ENCODE results near the gene AQP7. TPM values are rescaled to one million over a fixed set of nuclear protein-coding genes. Genes with fewer than 3 reads are reported as not detected.

The AQP7 gene
- total and polyA plus RNA-seq, 9 of the 15 experiments (the other 6 are each of a cell fraction or from before 2014, with no cell fraction given), result 0.04 to 0.53 (median 0.07) TPM; not detected in 4

DNA sequence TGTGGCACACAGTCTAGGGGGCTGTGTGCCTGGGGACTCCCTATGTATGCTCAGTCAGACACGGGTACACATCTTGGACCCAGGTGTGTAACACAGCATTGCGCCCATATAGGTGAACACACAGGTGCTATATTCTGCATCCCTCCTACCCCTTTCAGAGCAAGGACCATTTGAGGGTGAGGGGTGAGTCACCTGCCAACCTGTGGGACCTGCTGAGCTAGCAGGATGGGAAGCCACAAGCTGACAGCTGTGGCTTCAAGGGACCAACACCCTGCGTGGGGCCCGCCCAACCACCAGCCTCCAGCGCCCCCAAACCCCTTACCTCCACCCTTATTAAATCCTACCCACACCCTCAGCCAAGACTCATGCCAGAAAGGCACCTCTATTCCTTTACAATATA lies 14.6 kb upstream of the AQP7 start:
- H3K36me3 ChIP-seq (ENCODE audit: control insufficient read depth, insufficient read depth, low read length), result no peaks in the 10 kb centered on the region
- TF ChIP-seq CC2D1A (IDR thresholded peaks at IDR 0.05), result no peak
- TF ChIP-seq, protein P1, sequence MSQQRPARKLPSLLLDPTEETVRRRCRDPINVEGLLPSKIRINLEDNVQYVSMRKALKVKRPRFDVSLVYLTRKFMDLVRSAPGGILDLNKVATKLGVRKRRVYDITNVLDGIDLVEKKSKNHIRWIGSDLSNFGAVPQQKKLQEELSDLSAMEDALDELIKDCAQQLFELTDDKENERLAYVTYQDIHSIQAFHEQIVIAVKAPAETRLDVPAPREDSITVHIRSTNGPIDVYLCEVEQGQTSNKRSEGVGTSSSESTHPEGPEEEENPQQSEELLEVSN (IDR thresholded peaks at IDR 0.05; ENCODE audit: borderline replicate concordance in 1 of 2, extremely low read depth in 1 of 2, insufficient read depth in 1 of 2, insufficient read length in 1 of 2, low read depth in 1 of 2, low read length in 1 of 2, poor library complexity in 1 of 2, severe bottlenecking in 1 of 2), result no peak
- H3K4me1 ChIP-seq (replicated peaks in 1 of 2; ENCODE audit: control insufficient read depth in 2 of 2, insufficient read depth in 2 of 2, low read length in 2 of 2), result peaks cover 19 to 32% of the 10 kb centered on the region in 2 experiments; a peak in 4 of 5 replicates
- no TSS peak for BruUV-seq (replicated peaks)
- H4K20me1 ChIP-seq (replicated peaks; ENCODE audit: control insufficient read depth, insufficient read depth, low read length), result no peaks in the 10 kb centered on the region
- no peak overlapping the region for H2AFZ ChIP-seq (ENCODE audit: low read depth, low read length)
- intact Hi-C loops (cut with micrococcal nuclease) (loop anchor here (5.0 kb wide), 1 partner anchor 35 kb away; no protein-coding TSS in a partner anchor), in situ Hi-C loops (cut with MboI) (no loop called here)
- WGBS (ENCODE audit: insufficient coverage, low coverage, missing lambda C conversion rate), result 17% methylated on average over 3 of the region's 5 CpGs
- no peaks in the 10 kb centered on the region for H3K9me1 ChIP-seq (ENCODE audit: control insufficient read depth, insufficient read depth, low read length)
- H3K9me3 ChIP-seq (replicated peaks; ENCODE audit: control insufficient read depth, insufficient read depth, low read depth, low read length), result no peaks in the 10 kb centered on the region
- no peak overlapping the region for H3K4me3 ChIP-seq
- H3K79me2 ChIP-seq (ENCODE audit: control insufficient read depth, insufficient read depth, low read length), result no peaks in the 10 kb centered on the region
- no peak overlapping the region for H3K4me2 ChIP-seq (ENCODE audit: insufficient read depth, low read length)
- H3K27ac ChIP-seq (ENCODE audit: extremely low read depth, low read depth, low read length), result no peak overlapping the region
- no peaks in the 10 kb centered on the region for H3K27me3 ChIP-seq (ENCODE audit: control insufficient read depth in 2 of 2, insufficient read depth in 2 of 2, low read length in 2 of 2)
- CTCF ChIA-PET (ENCODE audit: low intra/inter-chr PET ratio), result interaction anchor here (0.6 kb wide), 1 partner anchor 835 kb away, joined by 3 read pairs; no protein-coding TSS in a partner anchor
- ATAC-seq, result no peak
- DNase-seq (ENCODE audit: extremely low read depth in 1 of 4, low spot score in 3 of 4), result no peak
- H3K9ac ChIP-seq (ENCODE audit: insufficient read depth in 1 of 2, low read depth in 2 of 2, low read length in 2 of 2), result no peak overlapping the region
- no peak for FAIRE-seq
- POLR2A ChIA-PET, result no interaction called here

DNA sequence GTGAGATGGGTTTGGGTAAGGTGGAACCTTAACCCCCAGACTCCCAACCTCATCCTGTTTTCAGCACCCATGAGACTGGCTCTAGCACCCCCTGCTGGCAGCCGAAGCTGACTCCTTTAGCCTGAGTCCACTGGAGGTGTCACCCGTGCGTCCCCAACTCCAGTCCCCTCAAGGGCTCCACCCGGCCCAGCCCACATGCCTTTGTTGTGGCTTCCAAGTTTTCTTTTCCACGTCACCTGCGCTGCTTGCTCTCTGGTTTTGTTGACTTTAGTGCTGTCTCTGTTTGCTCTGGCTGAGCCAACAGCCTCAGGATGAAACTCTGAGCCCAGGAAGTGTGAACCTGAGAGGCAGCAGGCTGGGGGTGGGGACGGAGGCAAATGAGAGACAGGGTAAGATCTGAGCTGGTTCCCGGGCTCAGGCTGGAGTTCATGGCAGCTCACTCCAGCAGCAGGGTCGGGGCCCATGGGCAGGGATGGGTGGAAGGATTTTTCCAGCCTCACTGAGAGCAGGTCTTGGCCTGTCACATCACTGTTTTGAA lies 13.2 kb upstream of the AQP7 start:
- POLR2A ChIA-PET, result interaction anchor here (0.7 kb wide), 2 partner anchors 10 to 19 kb away, joined by 3 read pairs; no protein-coding TSS in a partner anchor
- DNase-seq (ENCODE audit: extremely low read depth in 1 of 4, low spot score in 3 of 4), result peak; percentile 76 to 87 (median 78)
- BruUV-seq (replicated peaks), result no TSS peak
- Histone ChIP-seq H3K9ac (ENCODE audit: insufficient read depth in 1 of 2, low read depth in 2 of 2, low read length in 2 of 2) (peak overlapping the region in 1 of 2 experiments; percentile 83; a peak in 2 of 4 replicates), H2AFZ (ENCODE audit: low read depth, low read length) (peak overlapping the region; percentile 88), H3K36me3 (ENCODE audit: control insufficient read depth, insufficient read depth, low read length) (no peaks in the 10 kb centered on the region), H3K4me2 (ENCODE audit: insufficient read depth, low read length) (peak overlapping the region; percentile 39; the same call in 1 of the 2 replicates), H4K20me1 (replicated peaks; ENCODE audit: control insufficient read depth, insufficient read depth, low read length) (no peaks in the 10 kb centered on the region), H3K4me1 (replicated peaks in 1 of 2; ENCODE audit: control insufficient read depth in 2 of 2, insufficient read depth in 2 of 2, low read length in 2 of 2) (peaks cover 19 to 32% of the 10 kb centered on the region in 2 experiments; a peak in 4 of 5 replicates), H3K79me2 (ENCODE audit: control insufficient read depth, insufficient read depth, low read length) (no peaks in the 10 kb centered on the region), H3K27ac (ENCODE audit: extremely low read depth, low read depth, low read length) (no peak overlapping the region), H3K4me3 (no peak overlapping the region), H3K27me3 (ENCODE audit: control insufficient read depth in 2 of 2, insufficient read depth in 2 of 2, low read length in 2 of 2) (no peaks in the 10 kb centered on the region), H3K9me1 (ENCODE audit: control insufficient read depth, insufficient read depth, low read length) (no peaks in the 10 kb centered on the region), H3K9me3 (replicated peaks; ENCODE audit: control insufficient read depth, insufficient read depth, low read depth, low read length) (no peaks in the 10 kb centered on the region)
- in situ Hi-C loops (cut with MboI) (no loop called here), intact Hi-C loops (cut with micrococcal nuclease) (loop anchor here (5.0 kb wide), 1 partner anchor 37 kb away; no protein-coding TSS in a partner anchor)
- ATAC-seq, result peak; percentile 96
- CTCF ChIA-PET (ENCODE audit: low intra/inter-chr PET ratio), result interaction anchor here (0.6 to 1.2 kb wide), 2 partner anchors 126 to 186 kb away, joined by 3 to 6 read pairs; no protein-coding TSS in a partner anchor
- WGBS (ENCODE audit: insufficient coverage, low coverage, missing lambda C conversion rate), result 9% methylated on average over 7 of the region's 9 CpGs
- FAIRE-seq, result peak; percentile 87
- TF ChIP-seq, protein P2, sequence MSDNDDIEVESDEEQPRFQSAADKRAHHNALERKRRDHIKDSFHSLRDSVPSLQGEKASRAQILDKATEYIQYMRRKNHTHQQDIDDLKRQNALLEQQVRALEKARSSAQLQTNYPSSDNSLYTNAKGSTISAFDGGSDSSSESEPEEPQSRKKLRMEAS (CRISPR knock-in tag; IDR thresholded peaks at IDR 0.05), result peak; percentile 74
- TF ChIP-seq, protein P3, sequence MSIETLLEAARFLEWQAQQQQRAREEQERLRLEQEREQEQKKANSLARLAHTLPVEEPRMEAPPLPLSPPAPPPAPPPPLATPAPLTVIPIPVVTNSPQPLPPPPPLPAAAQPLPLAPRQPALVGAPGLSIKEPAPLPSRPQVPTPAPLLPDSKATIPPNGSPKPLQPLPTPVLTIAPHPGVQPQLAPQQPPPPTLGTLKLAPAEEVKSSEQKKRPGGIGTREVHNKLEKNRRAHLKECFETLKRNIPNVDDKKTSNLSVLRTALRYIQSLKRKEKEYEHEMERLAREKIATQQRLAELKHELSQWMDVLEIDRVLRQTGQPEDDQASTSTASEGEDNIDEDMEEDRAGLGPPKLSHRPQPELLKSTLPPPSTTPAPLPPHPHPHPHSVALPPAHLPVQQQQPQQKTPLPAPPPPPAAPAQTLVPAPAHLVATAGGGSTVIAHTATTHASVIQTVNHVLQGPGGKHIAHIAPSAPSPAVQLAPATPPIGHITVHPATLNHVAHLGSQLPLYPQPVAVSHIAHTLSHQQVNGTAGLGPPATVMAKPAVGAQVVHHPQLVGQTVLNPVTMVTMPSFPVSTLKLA (conservative IDR thresholded peaks at IDR 0.05), result peak in 1 of 2 experiments; percentile 44; a peak in 1 of 4 replicates
- TF ChIP-seq SOX6 (IDR thresholded peaks at IDR 0.05) (peak; percentile 61; the same call in 1 of the 2 replicates), TAF1 (IDR thresholded peaks at IDR 0.05; ENCODE audit: control insufficient read depth, extremely low read depth, insufficient read depth, low read length, severe bottlenecking) (no peak), POLR2AphosphoS2 (IDR thresholded peaks at IDR 0.05; ENCODE audit: low read length) (no peak)
